H1 (cell line): ENCODE data around the gene ZNF284. TPM values are rescaled to one million over a fixed set of nuclear protein-coding genes. Genes with fewer than 3 reads are reported as not detected.

Experiments used
- CTCF ChIA-PET: fragments of 300-600 bp; sonication (Branson Sonifier 250); formaldehyde crosslinking; loops from one replicate; lab custom pipeline; 2021; ENCODE audit not compliant: partially characterized antibody; lab: Charles Lee
- POLR2A ChIA-PET: fragments of 300-600 bp; sonication (Branson Sonifier 250); formaldehyde crosslinking; loops from one replicate; lab custom pipeline; 2021; ENCODE audit warnings: inconsistent platforms; ENCODE audit not compliant: partially characterized antibody; lab: Charles Lee
- DNase-seq, 2 experiments: peaks; one replicate each; pipeline versions ENCODE4 v3.0.0 to v3.0.0-alpha.2; 2010 to 2022; ENCODE audit warnings: low spot score in 2 of 2, low read depth in 1 of 2, mixed read lengths in 1 of 2
- FAIRE-seq: peaks from 2 replicates; lab custom pipeline; 2011; peaks lifted over from hg19 to GRCh38; lab: Jason Lieb, UNC
- H2AFZ ChIP-seq: 2 replicates; pipeline ENCODE4 v1.8.1; 2012; ENCODE audit warnings: low read length, inconsistent platforms
- H2AK5ac ChIP-seq: 2 replicates; pipeline ENCODE4 v1.6.1; 2013; ENCODE audit warnings: low read depth, low read length
- H2BK120ac ChIP-seq: replicated peaks from 2 replicates; pipeline ENCODE3; 2013; ENCODE audit warnings: low read depth, low read length, inconsistent platforms
- H2BK12ac ChIP-seq: 2 replicates; pipeline ENCODE4 v1.6.1; 2013; ENCODE audit warnings: low read depth, low read length
- H2BK15ac ChIP-seq: 2 replicates; pipeline ENCODE4 v1.6.1; 2013; ENCODE audit warnings: low read length
- H2BK20ac ChIP-seq: 2 replicates; pipeline ENCODE4 v1.6.1; 2013; ENCODE audit warnings: low read length
- H2BK5ac ChIP-seq: 2 replicates; pipeline ENCODE4 v1.6.1; 2013; ENCODE audit warnings: low read depth, low read length
- H3K14ac ChIP-seq: 2 replicates; pipeline ENCODE4 v1.6.1; 2013; ENCODE audit warnings: inconsistent platforms; ENCODE audit not compliant: insufficient read length
- H3K18ac ChIP-seq: 2 replicates; pipeline ENCODE4 v1.6.1; 2013; ENCODE audit warnings: low read length; ENCODE audit errors: extremely low read depth
- H3K23ac ChIP-seq: 2 replicates; pipeline ENCODE4 v1.6.1; 2013; ENCODE audit warnings: inconsistent platforms; ENCODE audit not compliant: insufficient read length
- H3K23me2 ChIP-seq: 2 replicates; pipeline ENCODE4 v1.6.1; 2013; ENCODE audit warnings: low read depth, low read length
- H3K27ac ChIP-seq: 2 replicates; pipeline ENCODE4 v1.6.1; 2011; ENCODE audit warnings: low read depth, low read length, inconsistent platforms
- H3K27me3 ChIP-seq, 4 experiments: replicated peaks in 1 of 4; 1 replicate in 1 of 4; 2 replicates in 3 of 4; pipeline versions ENCODE4 v1.6.1 to v1.8.1; 2011 to 2013; ENCODE audit warnings: low read length in 3 of 4, mild to moderate bottlenecking in 3 of 4, inconsistent platforms in 2 of 4, mixed read lengths in 2 of 4, moderate library complexity in 1 of 4; ENCODE audit not compliant: control insufficient read depth in 3 of 4, insufficient read depth in 3 of 4; ENCODE audit errors: extremely low read depth in 1 of 4
- H3K36me3 ChIP-seq, 4 experiments: 2 replicates each; pipeline versions ENCODE4 v1.6.1 to v1.8.1; 2011 to 2013; ENCODE audit warnings: mild to moderate bottlenecking in 4 of 4, low read length in 3 of 4, moderate library complexity in 2 of 4, control low read depth in 1 of 4, inconsistent platforms in 1 of 4; ENCODE audit not compliant: insufficient read depth in 4 of 4, control insufficient read depth in 2 of 4
- H3K4ac ChIP-seq: replicated peaks from 2 replicates; pipeline ENCODE3; 2013; ENCODE audit warnings: low read length, low read depth, mixed read lengths, inconsistent platforms; ENCODE audit not compliant: insufficient read length
- H3K4me1 ChIP-seq, 4 experiments: replicated peaks in 1 of 4; 1 replicate in 1 of 4; 2 replicates in 3 of 4; pipeline versions ENCODE4 v1.6.1 to v1.8.1; 2011 to 2013; ENCODE audit warnings: low read length in 3 of 4, inconsistent platforms in 2 of 4, mixed read lengths in 1 of 4; ENCODE audit not compliant: insufficient read depth in 4 of 4, control insufficient read depth in 3 of 4
- H3K4me2 ChIP-seq, 2 experiments: 2 replicates each; pipeline versions ENCODE4 v1.6.1 to v1.8.1; 2011 to 2013; ENCODE audit warnings: low read depth in 2 of 2, low read length in 2 of 2, control low read depth in 1 of 2, inconsistent platforms in 1 of 2, mild to moderate bottlenecking in 1 of 2; ENCODE audit not compliant: insufficient read depth in 1 of 2
- H3K4me3 ChIP-seq, 4 experiments: fragments of 200-600, 300-600 bp in 1 of 4; sonication (generic), shearing (Covaris generic), sonication (Bioruptor Twin) in 1 of 4; 2 replicates each; pipeline versions ENCODE4 v1.5.1 to v1.8.1; 2011 to 2016; ENCODE audit warnings: low read length in 4 of 4, low read depth in 3 of 4, control low read depth in 2 of 4, inconsistent platforms in 2 of 4, mild to moderate bottlenecking in 2 of 4, mixed read lengths in 1 of 4, moderate library complexity in 1 of 4; ENCODE audit not compliant: insufficient read depth in 2 of 4; ENCODE audit errors: extremely low read depth in 1 of 4
- H3K56ac ChIP-seq: replicated peaks from 2 replicates; pipeline ENCODE3; 2013; ENCODE audit warnings: low read depth, mild to moderate bottlenecking, mixed read lengths, low read length, inconsistent platforms; ENCODE audit not compliant: insufficient read length
- H3K79me1 ChIP-seq: 2 replicates; pipeline ENCODE4 v1.6.1; 2013; ENCODE audit warnings: low read depth, low read length, control low read depth
- H3K79me2 ChIP-seq, 2 experiments: 2 replicates each; pipeline versions ENCODE4 v1.6.1 to v1.8.1; 2012 to 2013; ENCODE audit warnings: low read length in 2 of 2, mild to moderate bottlenecking in 2 of 2, inconsistent platforms in 1 of 2; ENCODE audit not compliant: insufficient read depth in 2 of 2, control insufficient read depth in 1 of 2
- H3K9ac ChIP-seq, 4 experiments: replicated peaks in 1 of 4; 1 replicate in 1 of 4; 2 replicates in 3 of 4; pipeline versions ENCODE4 v1.6.1 to v1.8.1; 2011 to 2013; ENCODE audit warnings: low read depth in 3 of 4, low read length in 3 of 4, control low read depth in 2 of 4, mild to moderate bottlenecking in 2 of 4, moderate library complexity in 2 of 4, inconsistent platforms in 1 of 4; ENCODE audit errors: extremely low read depth in 1 of 4
- H3K9me3 ChIP-seq, 2 experiments: 2 replicates each; pipeline versions ENCODE4 v1.6.1 to v1.8.1; 2012 to 2013; ENCODE audit warnings: mild to moderate bottlenecking in 2 of 2, moderate library complexity in 2 of 2, control low read depth in 1 of 2, inconsistent platforms in 1 of 2, low read depth in 1 of 2, low read length in 1 of 2, mixed read lengths in 1 of 2; ENCODE audit not compliant: insufficient read depth in 2 of 2
- H4K20me1 ChIP-seq, 2 experiments: replicated peaks in 1 of 2; 2 replicates each; pipeline versions ENCODE3 to v1.8.1; 2011 to 2013; ENCODE audit warnings: inconsistent platforms in 2 of 2, low read length in 2 of 2, mild to moderate bottlenecking in 1 of 2; ENCODE audit not compliant: insufficient read depth in 2 of 2, control insufficient read depth in 1 of 2
- H4K5ac ChIP-seq: 2 replicates; pipeline ENCODE4 v1.6.1; 2013; ENCODE audit warnings: low read length, low read depth, mixed read lengths, inconsistent platforms; ENCODE audit not compliant: insufficient read length
- H4K8ac ChIP-seq: 2 replicates; pipeline ENCODE4 v1.8.0; 2013; ENCODE audit warnings: mild to moderate bottlenecking, moderate library complexity, low read length, inconsistent platforms; ENCODE audit not compliant: insufficient read depth; ENCODE audit errors: extremely low read depth
- H4K91ac ChIP-seq: replicated peaks from 2 replicates; pipeline ENCODE3; 2013; ENCODE audit warnings: low read length, mixed read lengths, inconsistent platforms; ENCODE audit not compliant: insufficient read length
- GTF2F1 ChIP-seq: IDR thresholded peaks from 2 replicates; pipeline ENCODE4 v1.6.1; 2012; ENCODE audit warnings: low read depth, low read length, improper control_type of control experiment, borderline replicate concordance
- WGBS, 2 experiments: shearing (Covaris generic) in 1 of 2; methylation state at CpG; one replicate each; pipeline versions ENCODE4 v1.1.6 to v1.1.7; 2013 to 2015; ENCODE audit warnings: low lambda C conversion rate in 2 of 2, mixed read lengths in 2 of 2, inconsistent platforms in 1 of 2, low coverage in 1 of 2, missing lambda C conversion rate in 1 of 2; ENCODE audit not compliant: insufficient replicate concordance in 2 of 2, insufficient coverage in 1 of 2, insufficient read length in 1 of 2; ENCODE audit errors: extremely low coverage in 1 of 2, missing lambda C conversion rate in 1 of 2; 5-methylcytosine and 5-hydroxymethylcytosine counted together
- polyA plus RNA-seq, 7 experiments: library from polyadenylated mRNA; depleted of rRNA in 3 of 7; stranded (reverse) in 5 of 7; unstranded in 2 of 7; fragments of >200 nt in 5 of 7; fragments of 200-250 nt in 2 of 7; gene quantifications; 1 replicate in 5 of 7; 2 replicates in 1 of 7; 4 replicates in 1 of 7; pipeline versions ENCODE4 v1.2.1 to v1.2.3, GENCODE V29; 2011 to 2013; ENCODE audit warnings: missing spikeins in 2 of 7, mixed read lengths in 2 of 7
- total RNA-seq: library from RNA; stranded (reverse); fragmentation: NEBNext Ultra II Directional; extraction: Animal tissue kit (Norgen Biotek cat#: 25700); gene quantifications from 2 replicates; pipeline ENCODE4 v1.2.1, GENCODE V29; 2021

The ZNF284 gene
- total and polyA plus RNA-seq, 2 of the 8 experiments (the other 6 are each of a cell fraction or from before 2014, with no cell fraction given), result 1.1 to 3.4 TPM

DNA sequence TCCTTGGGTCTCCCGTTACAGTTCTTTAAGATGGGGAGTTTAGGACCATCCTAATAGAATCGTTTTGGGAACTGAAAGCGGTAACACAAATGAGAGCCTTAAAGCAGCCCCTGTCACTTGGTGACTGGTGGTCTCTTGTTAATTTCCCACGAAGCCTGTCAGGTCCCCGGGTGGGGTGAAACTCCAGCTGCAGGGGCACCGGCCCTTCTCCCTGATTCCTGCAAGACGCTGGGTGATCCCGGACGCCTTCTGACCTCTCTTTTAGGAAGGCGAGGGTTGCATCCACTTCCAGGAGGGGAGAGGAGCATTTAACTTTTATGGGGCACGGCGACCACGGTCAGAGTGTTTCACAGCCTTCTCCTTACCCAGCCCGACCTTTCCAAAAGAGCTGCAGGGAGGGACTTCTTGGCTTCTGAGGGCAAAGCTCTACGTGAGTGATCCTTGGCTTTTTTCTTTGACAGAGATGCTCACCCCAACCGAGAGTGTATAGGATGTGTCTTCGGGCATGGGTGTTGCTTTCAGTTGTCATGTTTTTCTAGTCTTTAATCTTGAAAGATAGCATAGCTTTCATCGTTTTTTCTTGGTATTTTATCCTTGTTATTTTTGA lies 41.9 kb downstream of the ZNF284 start:
- Histone ChIP-seq H4K91ac (no peak overlapping the region), H3K4me3 (peak overlapping the region; percentile 80 to 100 (median 95)), H3K9me3 (peaks cover 7 to 9% of the 10 kb centered on the region in 2 experiments; a peak in 1 of 4 replicates), H3K4ac (no peak overlapping the region), H3K14ac (no peak overlapping the region), H2BK5ac (no peak overlapping the region), H4K20me1 (no peaks in the 10 kb centered on the region), H3K23me2 (peaks cover 4% of the 10 kb centered on the region; the same call in 1 of the 2 replicates), H3K9ac (peak overlapping the region in 3 of 4 experiments; percentile 1 to 64 (median 9); a peak in 2 of 7 replicates), H2BK12ac (no peak overlapping the region), H3K56ac (no peak overlapping the region), H3K27me3 (no peaks in the 10 kb centered on the region), H2BK20ac (no peak overlapping the region), H3K36me3 (peaks cover 0 to 13% (median 3%) of the 10 kb centered on the region in 4 experiments; a peak in 5 of 8 replicates), H4K8ac (no peak overlapping the region), H2BK120ac (no peak overlapping the region), H3K4me2 (peak overlapping the region; percentile 69 to 86), H2BK15ac (no peak overlapping the region), H3K79me2 (peaks cover 0 to 14% of the 10 kb centered on the region in 2 experiments; a peak in 2 of 4 replicates), H3K23ac (no peak overlapping the region), H2AFZ (peak overlapping the region; percentile 76), H3K79me1 (no peaks in the 10 kb centered on the region; the same call in 1 of the 2 replicates), H4K5ac (no peak overlapping the region), H3K4me1 (no peaks in the 10 kb centered on the region), H3K27ac (no peak overlapping the region), H3K18ac (no peak overlapping the region), H2AK5ac (no peak overlapping the region)
- FAIRE-seq (no peak), DNase-seq (no peak)
- ChIA-PET CTCF (interaction anchor here (0.6 to 0.8 kb wide), 2 partner anchors 92 to 109 kb away, joined by 3 read pairs; no protein-coding TSS in a partner anchor), POLR2A (interaction anchor here (0.7 to 3.8 kb wide), 4 partner anchors 19 to 51 kb away, joined by 3 to 27 read pairs (median 12); partner anchors contain the start of genes ZNF224 and ZNF226)
- WGBS, 2 experiments, result 18% methylated on average over 18 of the region's 18 CpGs; no CpG with 5 or more reads in 1 of the 2 experiments
- no peak for TF ChIP-seq GTF2F1
